Choroid plexus epithelial cell (primary cell): ENCODE results near the gene PRKD3.

Experiments used
- DNase-seq: peaks from one replicate; pipeline ENCODE4 v3.0.0-alpha.2; 2010; ENCODE audit warnings: low read depth
- H3K4me3 ChIP-seq: 2 replicates; pipeline ENCODE4 v1.5.1; 2011; ENCODE audit warnings: low read depth, mild to moderate bottlenecking, control low read depth, low read length, moderate library complexity
- TF ChIP-seq, protein P1 (sequence below): conservative IDR thresholded peaks from 2 replicates; pipeline ENCODE4 v1.5.1; 2011; ENCODE audit warnings: low read depth, mild to moderate bottlenecking, control low read depth, inconsistent platforms, low read length, moderate library complexity

PRKD3 gene

GRCh38 chr2:37317746-37318145, 6.9 kb downstream of the PRKD3 start:
- H3K4me3 ChIP-seq, result no peak overlapping the region
- no peak for DNase-seq
- TF ChIP-seq, protein P1, sequence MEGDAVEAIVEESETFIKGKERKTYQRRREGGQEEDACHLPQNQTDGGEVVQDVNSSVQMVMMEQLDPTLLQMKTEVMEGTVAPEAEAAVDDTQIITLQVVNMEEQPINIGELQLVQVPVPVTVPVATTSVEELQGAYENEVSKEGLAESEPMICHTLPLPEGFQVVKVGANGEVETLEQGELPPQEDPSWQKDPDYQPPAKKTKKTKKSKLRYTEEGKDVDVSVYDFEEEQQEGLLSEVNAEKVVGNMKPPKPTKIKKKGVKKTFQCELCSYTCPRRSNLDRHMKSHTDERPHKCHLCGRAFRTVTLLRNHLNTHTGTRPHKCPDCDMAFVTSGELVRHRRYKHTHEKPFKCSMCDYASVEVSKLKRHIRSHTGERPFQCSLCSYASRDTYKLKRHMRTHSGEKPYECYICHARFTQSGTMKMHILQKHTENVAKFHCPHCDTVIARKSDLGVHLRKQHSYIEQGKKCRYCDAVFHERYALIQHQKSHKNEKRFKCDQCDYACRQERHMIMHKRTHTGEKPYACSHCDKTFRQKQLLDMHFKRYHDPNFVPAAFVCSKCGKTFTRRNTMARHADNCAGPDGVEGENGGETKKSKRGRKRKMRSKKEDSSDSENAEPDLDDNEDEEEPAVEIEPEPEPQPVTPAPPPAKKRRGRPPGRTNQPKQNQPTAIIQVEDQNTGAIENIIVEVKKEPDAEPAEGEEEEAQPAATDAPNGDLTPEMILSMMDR, result no peak

DNA sequence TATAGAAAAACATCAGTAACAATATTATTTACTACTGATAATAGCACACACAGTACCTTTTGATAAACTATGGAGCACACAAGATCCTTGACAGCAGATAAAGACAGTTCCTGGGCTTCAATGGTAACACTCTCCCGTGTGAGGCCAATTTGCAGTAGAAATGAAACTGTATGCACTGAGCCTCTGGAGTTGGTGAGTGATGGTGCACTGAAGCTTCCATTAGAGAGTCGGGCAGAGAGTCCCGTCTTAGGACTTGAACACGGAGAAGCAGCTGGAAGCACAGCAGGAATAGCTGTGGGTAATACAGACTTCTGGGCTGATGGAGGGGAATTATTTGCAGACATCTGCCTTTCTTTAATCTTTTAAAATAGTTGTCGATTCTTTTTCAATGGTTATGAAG, 8.5 kb downstream of the PRKD3 start:
- no peak for DNase-seq
- TF ChIP-seq, protein P1, result no peak

DNA sequence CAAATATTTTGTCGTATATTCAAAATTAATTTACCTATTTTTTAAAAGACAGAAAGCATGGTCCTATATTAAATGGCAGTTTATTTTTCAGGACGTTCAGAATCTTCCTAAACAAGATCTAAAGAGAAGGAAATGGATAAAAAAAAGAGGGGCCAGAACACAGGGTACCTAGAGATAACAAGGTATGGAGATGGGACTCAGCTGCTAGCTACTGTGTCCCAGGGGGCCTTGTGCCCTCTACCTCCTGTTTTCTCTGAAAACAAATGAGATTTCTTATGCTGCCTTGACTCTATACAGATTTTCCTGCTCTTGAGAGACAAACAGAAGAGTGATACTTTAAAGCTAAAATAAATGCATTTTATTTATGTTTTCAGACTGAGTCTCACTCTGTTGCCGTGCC, 9.3 kb downstream of the PRKD3 start:
- DNase-seq, result no peak
- TF ChIP-seq, protein P1, result no peak
- H3K4me3 ChIP-seq, result no peak overlapping the region

More for the DNA sequence above, 8.5 kb downstream of the PRKD3 start:
- no peak overlapping the region for H3K4me3 ChIP-seq

- TF ChIP-seq, protein P1, result no peak
- no peak for DNase-seq
- no peak overlapping the region for H3K4me3 ChIP-seq
Measured at GRCh38 chr2:37307500-37307899, 17.1 kb downstream of the PRKD3 start.

DNA sequence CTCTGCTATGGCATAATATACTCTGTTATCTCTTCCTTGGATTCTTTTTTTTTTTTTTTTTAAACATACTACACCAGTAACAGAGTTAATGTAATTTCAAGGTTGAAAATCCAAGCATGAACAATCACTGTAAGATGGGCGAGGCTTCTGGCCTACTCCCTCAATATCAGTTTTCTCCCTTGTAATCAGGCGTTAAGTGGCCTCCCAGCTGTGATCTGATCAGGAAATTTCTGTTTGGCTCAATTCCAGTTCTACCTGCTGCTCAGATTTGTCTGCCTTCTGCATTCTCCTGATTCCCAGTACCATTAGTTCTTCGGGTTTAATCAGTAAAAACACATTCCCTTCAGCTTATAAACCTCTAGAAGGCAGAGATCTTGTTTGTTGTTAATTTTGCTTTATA, 18.6 kb downstream of the PRKD3 start:
- TF ChIP-seq, protein P1, result no peak
- no peak for DNase-seq
- H3K4me3 ChIP-seq, result no peak overlapping the region

- DNase-seq, result no peak
- H3K4me3 ChIP-seq, result no peak overlapping the region
- TF ChIP-seq, protein P1, result no peak
Measured at GRCh38 chr2:37302701-37303252, 21.9 kb downstream of the PRKD3 start.

- TF ChIP-seq, protein P1, result no peak
- no peak for DNase-seq
- H3K4me3 ChIP-seq, result no peak overlapping the region
Measured at GRCh38 chr2:37301408-37301807, 23.2 kb downstream of the PRKD3 start.
